HG03095 (cell line): ENCODE results near the gene GABRG3.
"Not testable (repeated sequence)": the region's sequence is repeated elsewhere in the genome, so short reads cannot be mapped to it uniquely, and the experiment has no call there.

ENCODE experiments used
- ATAC-seq: cut with Tn5 transposase; IDR thresholded peaks from one replicate; pipeline ENCODE4 v1.9.1; 2021; ENCODE audit warnings: moderate library complexity; ENCODE audit not compliant: unreplicated experiment

The GABRG3 gene

GRCh38 chr15:27323801-27324200 lies 352.8 kb downstream of the GABRG3 start:
- ATAC-seq, result no peak

GRCh38 chr15:27324886-27325615 lies 354.1 kb downstream of the GABRG3 start:
- ATAC-seq, result no peak

GRCh38 chr15:27327467-27328025 lies 356.6 kb downstream of the GABRG3 start:
- ATAC-seq, result no peak

- no peak for ATAC-seq
Measured at GRCh38 chr15:27328186-27328585, 357.2 kb downstream of the GABRG3 start.

- no peak for ATAC-seq
Measured at GRCh38 chr15:27328608-27329007, 357.6 kb downstream of the GABRG3 start.

- no peak for ATAC-seq
Measured at GRCh38 chr15:27330326-27330725, 359.3 kb downstream of the GABRG3 start.

GRCh38 chr15:27336676-27337075 lies 365.7 kb downstream of the GABRG3 start:
- no peak for ATAC-seq

GRCh38 chr15:27339138-27339537 lies 368.2 kb downstream of the GABRG3 start:
- no peak for ATAC-seq

GRCh38 chr15:27341780-27342343 lies 370.9 kb downstream of the GABRG3 start:
- ATAC-seq, result no peak

- ATAC-seq, result no peak
Measured at GRCh38 chr15:27342991-27343390, 372.0 kb downstream of the GABRG3 start.

- no peak for ATAC-seq
Measured at GRCh38 chr15:27352136-27352535, 381.2 kb downstream of the GABRG3 start.

GRCh38 chr15:27353856-27354255 lies 382.9 kb downstream of the GABRG3 start:
- no peak for ATAC-seq

- no peak for ATAC-seq
Measured at GRCh38 chr15:27358751-27359434, 387.9 kb downstream of the GABRG3 start.

- ATAC-seq, result no peak
Measured at GRCh38 chr15:27359586-27359985, 388.6 kb downstream of the GABRG3 start.

- no peak for ATAC-seq
Measured at GRCh38 chr15:27360316-27360715, 389.3 kb downstream of the GABRG3 start.

GRCh38 chr15:27361438-27361837 lies 390.5 kb downstream of the GABRG3 start:
- ATAC-seq, result no peak

- no peak for ATAC-seq
Measured at GRCh38 chr15:27365456-27365855, 394.5 kb downstream of the GABRG3 start.

GRCh38 chr15:27377391-27377790 lies 406.4 kb downstream of the GABRG3 start:
- ATAC-seq, result not testable (repeated sequence)

GRCh38 chr15:27382361-27383025 lies 411.5 kb downstream of the GABRG3 start:
- no peak for ATAC-seq

- ATAC-seq, result no peak
Measured at GRCh38 chr15:27383726-27384125, 412.7 kb downstream of the GABRG3 start.

GRCh38 chr15:27392163-27392562 lies 421.2 kb downstream of the GABRG3 start:
- ATAC-seq, result no peak
